GM18951 (cell line): Measurements from ENCODE around the gene LMX1B.
"Not testable (repeated sequence)": the region's sequence is repeated elsewhere in the genome, so short reads cannot be mapped to it uniquely, and the experiment has no call there.

Experiments
- POLR2A ChIP-seq: IDR thresholded peaks from 4 replicates; pipeline ENCODE4 v1.6.1; 2011; ENCODE audit warnings: mild to moderate bottlenecking; ENCODE audit not compliant: insufficient read length, insufficient read depth; ENCODE audit errors: extremely low read depth
- in situ Hi-C: fragments of 300-500 bp; cut with MboI; formaldehyde crosslinking; loops from one replicate; pipeline ENCODE4 v1.12.0; 2022; ENCODE audit warnings: low sequenced_read_pairs, mixed read lengths, inconsistent platforms; ENCODE audit not compliant: unreplicated experiment

The LMX1B gene

GRCh38 chr9:126708178-126708577 lies 94.5 kb downstream of the LMX1B start:
- in situ Hi-C loops: no loop called here

GRCh38 chr9:126709241-126709640 lies 95.5 kb downstream of the LMX1B start:
- in situ Hi-C loops: no loop called here

More at GRCh38 chr9:126708178-126708577, 94.5 kb downstream of the LMX1B start:
- no peak for TF ChIP-seq POLR2A

GRCh38 chr9:126715382-126715781 lies 101.7 kb downstream of the LMX1B start:
- TF ChIP-seq POLR2A: no peak
- in situ Hi-C loops: no loop called here

More at GRCh38 chr9:126709241-126709640, 95.5 kb downstream of the LMX1B start:
- TF ChIP-seq POLR2A: no peak

- in situ Hi-C loops: not testable (repeated sequence)
These were observed 103.7 kb downstream of the LMX1B start for GRCh38 chr9:126717441-126717840.

GRCh38 chr9:126719618-126720031 lies 105.9 kb downstream of the LMX1B start:
- in situ Hi-C loops: no loop called here

GRCh38 chr9:126720036-126720435 lies 106.3 kb downstream of the LMX1B start:
- in situ Hi-C loops: no loop called here
- TF ChIP-seq POLR2A: no peak

More at GRCh38 chr9:126719618-126720031, 105.9 kb downstream of the LMX1B start:
- TF ChIP-seq POLR2A: peak; percentile 20

GRCh38 chr9:126720661-126721563 lies 107.2 kb downstream of the LMX1B start:
- in situ Hi-C loops: no loop called here
- no peak for TF ChIP-seq POLR2A

GRCh38 chr9:126721564-126721981 lies 107.8 kb downstream of the LMX1B start:
- in situ Hi-C loops: no loop called here

GRCh38 chr9:126722252-126722921 lies 108.7 kb downstream of the LMX1B start:
- peak; percentile 63 for TF ChIP-seq POLR2A
- in situ Hi-C loops: no loop called here

More at GRCh38 chr9:126721564-126721981, 107.8 kb downstream of the LMX1B start:
- no peak for TF ChIP-seq POLR2A

GRCh38 chr9:126722922-126723806 lies 109.4 kb downstream of the LMX1B start:
- in situ Hi-C loops: no loop called here
- TF ChIP-seq POLR2A: peak; percentile 73

GRCh38 chr9:126723807-126724172 lies 110.1 kb downstream of the LMX1B start:
- TF ChIP-seq POLR2A: no peak
- in situ Hi-C loops: no loop called here

- in situ Hi-C loops: no loop called here
- TF ChIP-seq POLR2A: no peak
These were observed 110.5 kb downstream of the LMX1B start for GRCh38 chr9:126724226-126724625.

- in situ Hi-C loops: not testable (repeated sequence)
These were observed 111.8 kb downstream of the LMX1B start for GRCh38 chr9:126725485-126725884.

GRCh38 chr9:126728210-126728609 lies 114.5 kb downstream of the LMX1B start:
- in situ Hi-C loops: not testable (repeated sequence)

- in situ Hi-C loops: not testable (repeated sequence)
These were observed 116.9 kb downstream of the LMX1B start for GRCh38 chr9:126730592-126730991.
